ENCODE measurements around the gene LYRM7. TPM values are rescaled to one million over a fixed set of nuclear protein-coding genes. Genes with fewer than 3 reads are reported as not detected.

LYRM7 gene
- 5.1 and 5.2 TPM in 2 replicates for total RNA-seq

DNA sequence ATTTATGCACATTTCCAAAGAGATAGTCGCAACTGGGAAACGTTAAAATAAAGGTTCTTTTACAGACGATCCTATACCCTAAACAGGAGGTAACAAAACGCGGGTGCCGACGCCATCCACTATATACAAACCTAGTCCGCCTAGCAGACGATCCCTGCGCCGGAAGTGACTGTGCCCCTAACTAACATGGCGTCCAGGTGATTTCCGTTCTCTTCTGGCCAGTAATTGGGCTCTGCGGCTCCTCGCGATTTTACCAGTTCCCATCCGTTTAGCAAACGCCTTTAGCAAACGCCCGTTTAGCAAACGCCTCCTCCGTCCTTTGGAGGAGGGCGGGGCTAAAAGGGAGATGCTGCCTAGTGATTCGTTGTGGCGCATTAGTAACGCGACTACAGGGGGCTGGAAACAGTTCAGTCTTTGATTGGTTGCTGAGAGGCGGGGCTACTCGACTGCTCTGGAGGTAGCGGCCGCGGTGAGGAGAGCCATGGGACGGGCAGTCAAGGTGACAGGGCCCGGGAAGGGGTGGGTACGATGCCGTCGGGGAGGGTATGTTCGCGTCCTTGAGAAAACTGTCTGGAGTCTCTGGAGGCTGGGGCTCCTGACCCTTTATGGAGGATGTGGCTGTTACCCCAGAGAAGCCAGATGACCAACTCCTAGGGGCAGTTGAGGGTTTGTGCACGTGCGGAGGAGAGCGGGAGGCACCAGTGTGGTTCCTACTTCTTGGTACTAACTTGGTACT lies at the start of gene LYRM7:
LYRM7 (plus strand) TSS at position 405 of the 736 bp plus-strand sequence; CDS start at position 482, 77 bp downstream.

DNA sequence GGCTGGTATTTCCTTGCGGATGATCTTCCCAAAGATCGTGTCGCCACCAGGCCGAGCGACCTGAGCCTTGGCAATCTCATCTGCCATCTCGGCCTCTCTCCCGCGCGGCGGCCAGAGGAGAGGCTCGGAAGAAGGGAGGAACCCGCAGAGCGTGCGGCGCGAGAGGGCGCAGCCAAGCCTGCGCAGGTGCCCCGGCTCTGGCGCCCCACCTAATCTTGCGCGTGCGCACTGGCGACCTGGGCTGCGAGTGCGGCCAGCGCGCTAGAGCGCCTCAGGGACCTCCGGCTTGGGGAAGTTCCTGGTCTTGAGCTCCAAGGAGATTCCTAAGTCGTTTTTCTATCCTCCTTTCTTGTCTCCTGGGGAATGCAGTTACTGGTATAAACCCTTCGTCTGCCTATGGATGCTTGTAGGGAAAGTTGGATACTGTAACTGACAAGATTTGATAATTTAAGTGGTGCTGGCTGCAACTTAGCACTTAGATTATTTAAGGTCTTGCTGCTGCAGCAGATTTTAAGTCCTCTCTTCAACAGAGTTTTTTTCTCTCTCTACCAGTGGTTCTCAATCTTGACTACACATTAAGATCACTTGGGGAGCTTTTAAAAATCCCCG lies 5.5 kb upstream of the LYRM7 start, which contains the start of gene HINT1:
HINT1 (minus strand) TSS at position 138 of the 609 bp plus-strand sequence; CDS start at position 87, 51 bp downstream.

Other genes with a start within 250 kb of the LYRM7 start
- gene HINT1, start 5.7 kb upstream of the LYRM7 start, total RNA-seq = 192 and 236 TPM in 2 replicates
- 20.5 and 24.0 TPM in 2 replicates for gene CDC42SE2, start 93.1 kb downstream of the LYRM7 start, total RNA-seq

Measured in aortic smooth muscle cell (primary cell).